Fibroblast of villous mesenchyme (primary cell): Measurements from ENCODE around the gene ATP8B1. TPM values are rescaled to one million over a fixed set of nuclear protein-coding genes. Genes with fewer than 3 reads are reported as not detected.
"Not testable (repeated sequence)": the region's sequence is repeated elsewhere in the genome, so short reads cannot be mapped to it uniquely, and the experiment has no call there.

Experiments
- DNase-seq: peaks from one replicate; pipeline ENCODE4 v3.0.0-alpha.2; 2010; ENCODE audit warnings: low read depth
- H3K4me3 ChIP-seq: 2 replicates; pipeline ENCODE4 v1.5.1; 2011; ENCODE audit warnings: low read depth, mild to moderate bottlenecking, low read length
- CTCF ChIP-seq: IDR thresholded peaks from 2 replicates; pipeline ENCODE4 v1.5.1; 2012; ENCODE audit warnings: low read depth, mild to moderate bottlenecking, low read length; ENCODE audit not compliant: insufficient read depth
- total RNA-seq: library from RNA; depleted of rRNA; stranded (reverse); fragments of >200 nt; gene quantifications from 2 replicates; pipeline ENCODE4 v1.2.3, GENCODE V29; 2012

Gene ATP8B1
- total RNA-seq = 26.3 and 28.3 TPM in 2 replicates

DNA sequence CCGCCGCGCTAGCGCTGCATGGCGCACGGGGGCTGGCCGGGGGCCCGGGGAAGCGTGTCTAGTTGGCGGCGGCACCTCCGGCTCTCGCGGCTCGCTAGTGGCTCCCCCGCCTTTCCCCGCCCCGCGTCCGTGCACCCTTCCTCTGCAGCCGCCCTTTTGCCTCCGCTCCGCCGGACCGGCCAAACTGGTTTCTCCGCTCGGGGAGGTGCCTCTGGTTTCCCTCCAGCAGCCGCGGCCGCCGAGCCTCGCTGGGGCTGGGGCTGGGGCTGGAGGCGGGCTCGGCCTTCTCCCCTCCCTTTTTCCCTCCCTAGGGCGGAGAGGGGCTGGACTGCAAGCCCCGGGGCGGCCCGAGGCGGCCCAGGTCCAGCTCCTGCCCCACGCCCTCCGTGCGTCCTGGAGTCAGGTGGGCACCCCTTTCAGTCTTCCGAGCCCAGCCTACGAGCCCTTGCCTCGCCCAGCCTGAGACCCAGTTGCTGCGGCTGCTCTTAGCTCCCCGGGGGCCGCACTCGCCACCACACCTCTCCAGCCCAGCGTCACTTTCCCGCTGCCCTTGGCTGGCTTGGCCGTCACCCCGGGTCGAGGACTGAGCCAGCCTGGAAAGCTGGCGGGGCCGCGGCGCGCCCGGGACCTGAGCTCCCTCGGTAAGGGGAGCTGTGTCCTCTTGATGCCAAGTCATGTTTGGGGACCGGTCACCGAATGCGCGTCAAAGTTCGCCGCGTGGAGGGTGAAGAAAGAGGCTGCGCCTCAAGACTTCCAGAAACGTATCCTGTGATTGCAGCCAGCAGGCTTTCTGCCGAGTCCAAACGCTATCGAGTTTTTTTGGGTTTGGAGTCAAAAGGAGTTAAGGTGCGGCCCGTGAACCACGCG lies at the start of gene ATP8B1:
Gene ATP8B1, minus strand, starts transcription at position 213 of the 867 bp plus-strand sequence. CDS start 71,508 bp downstream, outside the sequence.
- H3K4me3 ChIP-seq = peak within 1 kb of the TSS; percentile 83
- TF ChIP-seq CTCF = no peak
- peak; percentile 68 for DNase-seq

GRCh38 chr18:57850063-57850462 lies 46.9 kb upstream of the ATP8B1 start:
- H3K4me3 ChIP-seq = no peak overlapping the region
- TF ChIP-seq CTCF = no peak
- DNase-seq = no peak

- H3K4me3 ChIP-seq, DNase-seq: not testable (repeated sequence)
Measured at GRCh38 chr18:57848374-57848773, 45.3 kb upstream of the ATP8B1 start.

GRCh38 chr18:57847431-57847830 lies 44.3 kb upstream of the ATP8B1 start:
- not testable (repeated sequence) for DNase-seq, H3K4me3 ChIP-seq

- H3K4me3 ChIP-seq = no peak overlapping the region
- no peak for TF ChIP-seq CTCF
- peak; percentile 63 for DNase-seq
Measured at GRCh38 chr18:57846258-57846657, 43.1 kb upstream of the ATP8B1 start.

- no peak overlapping the region for H3K4me3 ChIP-seq
- DNase-seq = no peak
- TF ChIP-seq CTCF = no peak
Measured at GRCh38 chr18:57845605-57846074, 42.5 kb upstream of the ATP8B1 start.

GRCh38 chr18:57844319-57844718 lies 41.2 kb upstream of the ATP8B1 start:
- H3K4me3 ChIP-seq = no peak overlapping the region
- DNase-seq = no peak
- no peak for TF ChIP-seq CTCF

- no peak for TF ChIP-seq CTCF
- DNase-seq = no peak
- H3K4me3 ChIP-seq = no peak overlapping the region
Measured at GRCh38 chr18:57843386-57843785, 40.3 kb upstream of the ATP8B1 start.
